Measurements from ENCODE around the gene FBXW7. TPM values are rescaled to one million over a fixed set of nuclear protein-coding genes. Genes with fewer than 3 reads are reported as not detected.

FBXW7 gene
- polyA plus RNA-seq, 1 of the 3 experiments (the other 2 are of a cell fraction), result 7.7 TPM

DNA sequence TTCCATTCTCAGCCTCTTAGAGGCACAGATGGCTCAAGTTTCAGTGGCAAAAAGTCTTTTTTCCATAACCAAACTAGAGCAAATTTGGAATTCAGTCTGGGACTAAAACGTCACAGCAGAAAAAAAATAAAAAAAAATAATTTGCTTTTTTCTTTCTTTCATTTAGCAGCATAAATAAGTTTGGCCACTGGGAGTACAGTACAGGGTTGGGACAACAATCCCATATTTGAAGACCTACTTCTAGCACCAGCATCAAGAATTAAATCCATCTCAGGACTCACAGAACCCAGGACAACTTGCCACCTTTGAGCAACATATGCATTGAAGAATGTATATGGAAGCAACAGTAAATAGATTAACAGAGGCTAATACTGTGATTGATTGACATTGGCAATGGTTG is 214.0 kb downstream of the FBXW7 start:
- H3K9me2 ChIP-seq, result no peaks in the 10 kb centered on the region
- no peaks in the 10 kb centered on the region for H3K79me2 ChIP-seq (ENCODE audit: insufficient read depth)
- no peaks in the 10 kb centered on the region for H3K27me3 ChIP-seq (ENCODE audit: insufficient read depth)
- no peak for DNase-seq
- no peaks in the 10 kb centered on the region for H3K9me3 ChIP-seq
- no peak overlapping the region for H2AFZ ChIP-seq (ENCODE audit: low read depth)
- ChIA-PET CTCF (interaction anchor here (0.6 to 0.7 kb wide), 2 partner anchors 12 to 306 kb away, joined by 3 read pairs; no protein-coding TSS in a partner anchor), POLR2A (interaction anchor here (0.6 kb wide), 1 partner anchor 773 kb away, joined by 6 read pairs; no protein-coding TSS in a partner anchor)
- H3K4me3 ChIP-seq (ENCODE audit: low read depth in 2 of 2, low read length in 1 of 2), result no peak overlapping the region
- no peaks in the 10 kb centered on the region for H4K20me1 ChIP-seq (ENCODE audit: insufficient read depth)
- H3K9ac ChIP-seq, result no peak overlapping the region
- no peak overlapping the region for H3K27ac ChIP-seq (ENCODE audit: low read depth in 2 of 2, low read length in 1 of 2)
- 97% methylated on average over 1 of the region's 1 CpG for WGBS (ENCODE audit: low lambda C conversion rate)
- TF ChIP-seq RFX5 (IDR thresholded peaks at IDR 0.05; ENCODE audit: low read length), result no peak
- TF ChIP-seq, protein P1, sequence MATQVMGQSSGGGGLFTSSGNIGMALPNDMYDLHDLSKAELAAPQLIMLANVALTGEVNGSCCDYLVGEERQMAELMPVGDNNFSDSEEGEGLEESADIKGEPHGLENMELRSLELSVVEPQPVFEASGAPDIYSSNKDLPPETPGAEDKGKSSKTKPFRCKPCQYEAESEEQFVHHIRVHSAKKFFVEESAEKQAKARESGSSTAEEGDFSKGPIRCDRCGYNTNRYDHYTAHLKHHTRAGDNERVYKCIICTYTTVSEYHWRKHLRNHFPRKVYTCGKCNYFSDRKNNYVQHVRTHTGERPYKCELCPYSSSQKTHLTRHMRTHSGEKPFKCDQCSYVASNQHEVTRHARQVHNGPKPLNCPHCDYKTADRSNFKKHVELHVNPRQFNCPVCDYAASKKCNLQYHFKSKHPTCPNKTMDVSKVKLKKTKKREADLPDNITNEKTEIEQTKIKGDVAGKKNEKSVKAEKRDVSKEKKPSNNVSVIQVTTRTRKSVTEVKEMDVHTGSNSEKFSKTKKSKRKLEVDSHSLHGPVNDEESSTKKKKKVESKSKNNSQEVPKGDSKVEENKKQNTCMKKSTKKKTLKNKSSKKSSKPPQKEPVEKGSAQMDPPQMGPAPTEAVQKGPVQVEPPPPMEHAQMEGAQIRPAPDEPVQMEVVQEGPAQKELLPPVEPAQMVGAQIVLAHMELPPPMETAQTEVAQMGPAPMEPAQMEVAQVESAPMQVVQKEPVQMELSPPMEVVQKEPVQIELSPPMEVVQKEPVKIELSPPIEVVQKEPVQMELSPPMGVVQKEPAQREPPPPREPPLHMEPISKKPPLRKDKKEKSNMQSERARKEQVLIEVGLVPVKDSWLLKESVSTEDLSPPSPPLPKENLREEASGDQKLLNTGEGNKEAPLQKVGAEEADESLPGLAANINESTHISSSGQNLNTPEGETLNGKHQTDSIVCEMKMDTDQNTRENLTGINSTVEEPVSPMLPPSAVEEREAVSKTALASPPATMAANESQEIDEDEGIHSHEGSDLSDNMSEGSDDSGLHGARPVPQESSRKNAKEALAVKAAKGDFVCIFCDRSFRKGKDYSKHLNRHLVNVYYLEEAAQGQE (IDR thresholded peaks at IDR 0.05; ENCODE audit: low read depth, low read length), result no peak
- no peak for TF ChIP-seq SMC3 (IDR thresholded peaks at IDR 0.05; ENCODE audit: low read depth, low read length)
- TF ChIP-seq, protein P2, sequence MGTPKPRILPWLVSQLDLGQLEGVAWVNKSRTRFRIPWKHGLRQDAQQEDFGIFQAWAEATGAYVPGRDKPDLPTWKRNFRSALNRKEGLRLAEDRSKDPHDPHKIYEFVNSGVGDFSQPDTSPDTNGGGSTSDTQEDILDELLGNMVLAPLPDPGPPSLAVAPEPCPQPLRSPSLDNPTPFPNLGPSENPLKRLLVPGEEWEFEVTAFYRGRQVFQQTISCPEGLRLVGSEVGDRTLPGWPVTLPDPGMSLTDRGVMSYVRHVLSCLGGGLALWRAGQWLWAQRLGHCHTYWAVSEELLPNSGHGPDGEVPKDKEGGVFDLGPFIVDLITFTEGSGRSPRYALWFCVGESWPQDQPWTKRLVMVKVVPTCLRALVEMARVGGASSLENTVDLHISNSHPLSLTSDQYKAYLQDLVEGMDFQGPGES (IDR thresholded peaks at IDR 0.05; ENCODE audit: low read depth, low read length), result no peak
- TF ChIP-seq, protein P3, sequence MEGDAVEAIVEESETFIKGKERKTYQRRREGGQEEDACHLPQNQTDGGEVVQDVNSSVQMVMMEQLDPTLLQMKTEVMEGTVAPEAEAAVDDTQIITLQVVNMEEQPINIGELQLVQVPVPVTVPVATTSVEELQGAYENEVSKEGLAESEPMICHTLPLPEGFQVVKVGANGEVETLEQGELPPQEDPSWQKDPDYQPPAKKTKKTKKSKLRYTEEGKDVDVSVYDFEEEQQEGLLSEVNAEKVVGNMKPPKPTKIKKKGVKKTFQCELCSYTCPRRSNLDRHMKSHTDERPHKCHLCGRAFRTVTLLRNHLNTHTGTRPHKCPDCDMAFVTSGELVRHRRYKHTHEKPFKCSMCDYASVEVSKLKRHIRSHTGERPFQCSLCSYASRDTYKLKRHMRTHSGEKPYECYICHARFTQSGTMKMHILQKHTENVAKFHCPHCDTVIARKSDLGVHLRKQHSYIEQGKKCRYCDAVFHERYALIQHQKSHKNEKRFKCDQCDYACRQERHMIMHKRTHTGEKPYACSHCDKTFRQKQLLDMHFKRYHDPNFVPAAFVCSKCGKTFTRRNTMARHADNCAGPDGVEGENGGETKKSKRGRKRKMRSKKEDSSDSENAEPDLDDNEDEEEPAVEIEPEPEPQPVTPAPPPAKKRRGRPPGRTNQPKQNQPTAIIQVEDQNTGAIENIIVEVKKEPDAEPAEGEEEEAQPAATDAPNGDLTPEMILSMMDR (IDR thresholded peaks at IDR 0.05), result no peak
- no peak for TF ChIP-seq TEAD4 (IDR thresholded peaks at IDR 0.05; ENCODE audit: borderline replicate concordance, insufficient read depth)
- no peak for TF ChIP-seq CHD2 (IDR thresholded peaks at IDR 0.05; ENCODE audit: low read length, partially characterized antibody)
- TF ChIP-seq RAD21 (IDR thresholded peaks at IDR 0.05; ENCODE audit: low read length), result no peak
- TF ChIP-seq FOXM1 (IDR thresholded peaks at IDR 0.05; ENCODE audit: low read depth), result no peak
- TF ChIP-seq, protein P4, sequence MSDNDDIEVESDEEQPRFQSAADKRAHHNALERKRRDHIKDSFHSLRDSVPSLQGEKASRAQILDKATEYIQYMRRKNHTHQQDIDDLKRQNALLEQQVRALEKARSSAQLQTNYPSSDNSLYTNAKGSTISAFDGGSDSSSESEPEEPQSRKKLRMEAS (IDR thresholded peaks at IDR 0.05; ENCODE audit: low read depth), result no peak
- TF ChIP-seq TAF1 (IDR thresholded peaks at IDR 0.05; ENCODE audit: borderline replicate concordance, low read depth, low read length), result no peak
- H3F3A ChIP-seq (replicated peaks; ENCODE audit: insufficient read depth), result peaks cover 3% of the 10 kb centered on the region
- no peak overlapping the region for H3K4me2 ChIP-seq
- no peaks in the 10 kb centered on the region; a peak in 2 of 4 replicates for H3K4me1 ChIP-seq (ENCODE audit: control insufficient read depth in 1 of 2, insufficient read depth in 2 of 2, low read depth in 1 of 2, low read length in 1 of 2)
- H3K36me3 ChIP-seq (replicated peaks in 1 of 2; ENCODE audit: control insufficient read depth in 1 of 2, insufficient read depth in 2 of 2, low read length in 1 of 2), result peaks cover 50 to 58% of the 10 kb centered on the region in 2 experiments
